Stimulated activated CD8-positive, alpha-beta memory T cell treated with anti-CD3 and anti-CD28 coated beads, Interleukin-15, amount 100 ng/mL, for 1 hour (primary cell): ENCODE data around the gene BAIAP2.
"Not testable (repeated sequence)": the region's sequence is repeated elsewhere in the genome, so short reads cannot be mapped to it uniquely, and the experiment has no call there.

Experiments used
- DNase-seq: peaks from one replicate; pipeline ENCODE4 v3.0.0-alpha.2; 2020; ENCODE audit warnings: low read depth

Gene BAIAP2

DNA sequence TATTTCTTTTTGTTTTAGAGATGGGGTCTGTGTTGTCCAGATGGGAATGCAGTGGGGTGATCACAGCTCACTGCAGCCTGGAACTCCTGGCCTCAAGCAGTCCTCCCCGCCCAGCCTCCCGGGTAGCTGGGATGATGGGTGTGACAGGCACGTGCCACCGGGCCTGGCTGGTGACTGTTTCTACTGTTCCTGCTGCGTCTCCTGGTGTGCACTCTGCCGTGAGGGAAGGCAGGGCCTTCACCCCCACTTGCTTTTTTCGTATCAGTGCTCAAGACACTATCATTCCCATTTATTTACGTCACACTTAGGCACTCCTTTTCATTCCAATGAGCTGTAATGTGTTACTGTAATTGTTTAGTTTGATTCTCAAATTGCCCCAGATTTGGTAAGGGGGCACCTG is 105.1 kb downstream of the BAIAP2 start:
- DNase-seq, result no peak

DNA sequence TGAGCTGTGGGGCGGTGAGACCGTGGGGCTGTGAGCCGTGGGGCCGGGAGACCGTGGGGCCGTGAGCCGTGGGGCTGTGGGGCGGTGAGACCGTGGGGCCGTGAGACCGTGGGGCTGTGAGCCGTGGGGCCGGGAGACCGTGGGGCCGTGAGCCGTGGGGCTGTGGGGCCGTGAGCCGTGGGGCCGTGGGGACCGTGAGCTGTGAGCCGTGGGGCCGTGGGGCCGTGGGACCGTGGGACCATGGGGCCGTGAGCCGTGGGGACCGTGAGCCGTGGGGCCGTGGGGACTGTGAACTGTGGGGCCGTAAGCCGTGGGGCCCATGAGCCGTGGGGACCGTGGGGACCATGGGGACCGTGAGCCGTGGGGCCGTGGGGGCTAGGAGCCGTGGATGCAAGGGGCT is 105.7 kb downstream of the BAIAP2 start:
- no peak for DNase-seq

DNA sequence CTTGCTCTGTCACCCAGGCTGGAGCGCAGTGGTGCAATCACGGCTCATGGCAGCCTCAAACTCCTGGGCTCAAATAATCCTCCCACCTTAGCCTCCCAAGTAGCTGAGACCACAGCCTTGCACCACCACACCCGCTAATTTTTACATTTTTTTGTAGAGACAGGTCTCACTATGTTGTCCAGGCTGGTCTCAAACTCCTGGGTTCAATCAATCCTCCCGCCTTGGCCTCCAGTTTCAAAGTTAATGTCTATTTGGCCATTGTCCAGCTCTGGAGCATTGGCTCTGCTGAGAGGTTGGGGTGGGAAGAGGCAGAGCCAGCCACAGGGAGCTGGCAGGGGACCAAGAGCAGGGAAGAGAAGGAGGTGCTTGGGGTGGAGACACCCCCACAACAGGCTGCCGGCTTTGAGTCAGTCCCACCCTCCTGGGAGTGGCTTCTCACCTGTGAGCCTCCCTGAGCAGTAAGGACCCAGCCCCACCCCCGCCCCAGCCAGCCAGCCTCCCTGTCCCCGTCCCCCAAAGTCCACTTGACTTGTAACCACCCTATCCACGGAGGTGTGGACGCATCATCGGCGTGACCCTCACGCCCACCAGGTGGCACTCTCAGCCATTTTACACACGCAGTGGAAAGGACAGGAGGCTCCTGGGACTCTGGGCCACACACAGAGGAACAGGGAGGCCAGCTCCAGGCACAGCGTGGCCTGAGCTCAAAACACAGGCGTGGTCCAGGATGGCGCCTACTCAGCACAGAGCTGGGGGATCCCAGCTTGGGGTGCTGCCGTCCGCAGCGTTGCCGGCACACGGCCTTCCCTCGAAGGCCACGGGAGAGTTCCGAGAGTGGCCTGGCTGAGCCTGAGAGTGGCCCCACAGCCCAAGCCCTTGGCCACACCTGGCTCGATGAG is 107.6 kb downstream of the BAIAP2 start:
- DNase-seq, result peak; percentile 27

DNA sequence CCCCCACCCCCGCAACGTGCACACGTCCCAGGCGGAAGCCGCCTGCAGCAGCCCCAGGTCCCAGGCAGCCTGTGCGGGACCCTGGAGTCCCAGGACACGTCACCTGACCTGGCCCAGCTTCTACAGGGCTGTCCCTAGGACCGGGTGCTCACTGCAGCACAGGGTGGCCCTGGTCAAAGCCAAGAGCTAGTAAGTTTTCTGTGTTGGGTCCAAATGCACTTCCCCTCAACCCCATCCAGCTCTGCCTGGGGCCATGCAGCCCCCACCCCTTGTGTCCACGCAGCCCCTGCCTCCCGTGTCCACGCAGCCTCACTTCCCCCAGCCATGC is 108.2 kb downstream of the BAIAP2 start:
- DNase-seq, result no peak

DNA sequence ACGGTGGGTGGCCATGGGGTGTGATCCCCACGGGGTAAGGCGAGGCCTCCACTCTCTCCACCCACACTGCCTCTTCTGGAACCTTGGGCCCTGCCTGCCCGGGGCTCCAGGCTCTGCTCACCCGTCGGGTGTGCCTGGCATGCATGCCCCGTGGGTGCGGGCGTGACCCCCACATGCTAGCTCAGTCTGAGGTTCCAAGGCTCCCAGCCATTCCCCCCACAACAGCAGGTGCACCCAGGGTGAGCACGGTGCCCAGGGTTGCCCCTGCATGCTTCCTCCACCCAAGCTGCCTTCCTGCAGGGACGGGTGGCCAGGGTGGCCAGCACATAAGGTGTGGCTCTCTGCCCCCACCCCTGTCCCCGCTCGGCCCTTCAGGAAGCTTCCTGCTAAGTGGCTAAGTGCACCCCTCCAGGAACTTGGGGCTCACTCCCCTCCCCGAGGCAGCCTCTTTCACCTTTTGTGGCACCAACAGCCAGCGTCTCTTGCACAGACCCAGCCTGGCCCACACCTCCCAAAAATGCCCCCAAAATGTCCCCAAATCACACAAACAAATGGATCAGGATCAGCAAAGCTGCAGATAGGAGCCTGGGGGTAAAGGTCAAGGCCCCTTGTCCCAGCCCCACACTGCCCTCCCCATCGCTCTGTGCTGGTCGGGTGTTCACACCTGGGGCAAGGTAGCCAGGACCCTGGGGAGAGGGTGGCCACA is 108.9 kb downstream of the BAIAP2 start:
- no peak for DNase-seq

DNA sequence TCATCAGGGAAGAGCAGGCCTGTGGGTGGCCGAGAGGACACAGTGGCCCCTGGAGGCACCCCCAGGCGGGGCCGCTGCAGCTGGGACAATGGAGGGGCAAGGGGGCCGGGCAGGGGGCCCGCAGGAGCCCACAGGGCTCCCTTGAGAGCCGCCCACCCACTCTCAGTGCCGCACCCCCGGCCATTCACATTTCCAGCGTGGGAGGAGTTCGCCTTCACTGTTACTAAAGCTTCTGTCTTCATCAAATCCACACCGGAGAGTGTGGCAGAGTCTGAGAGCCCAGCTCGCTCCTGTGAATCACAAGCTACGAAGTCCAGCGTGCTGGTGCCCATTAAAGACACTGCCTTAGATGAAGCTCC is 109.5 kb downstream of the BAIAP2 start:
- no peak for DNase-seq

DNA sequence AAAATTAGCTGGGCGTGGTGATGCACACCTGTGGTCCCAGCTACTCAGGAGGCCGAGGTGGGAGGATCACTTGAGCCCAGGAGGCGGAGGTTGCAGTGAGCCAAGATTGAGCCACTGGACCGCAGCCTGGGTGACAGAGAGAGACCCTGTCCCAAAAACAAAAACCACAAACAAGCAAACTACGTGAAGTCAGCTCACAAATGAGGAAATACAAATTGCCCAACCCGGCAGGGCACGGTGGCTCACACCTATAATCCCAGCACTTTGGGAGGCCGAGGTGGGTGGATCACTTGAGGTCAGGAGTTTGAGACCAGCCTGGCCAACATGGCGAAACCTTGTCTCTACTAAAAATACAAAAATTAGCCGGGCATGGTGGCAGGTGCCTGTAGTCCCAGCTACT is 111.3 kb downstream of the BAIAP2 start:
- not testable (repeated sequence) for DNase-seq

DNA sequence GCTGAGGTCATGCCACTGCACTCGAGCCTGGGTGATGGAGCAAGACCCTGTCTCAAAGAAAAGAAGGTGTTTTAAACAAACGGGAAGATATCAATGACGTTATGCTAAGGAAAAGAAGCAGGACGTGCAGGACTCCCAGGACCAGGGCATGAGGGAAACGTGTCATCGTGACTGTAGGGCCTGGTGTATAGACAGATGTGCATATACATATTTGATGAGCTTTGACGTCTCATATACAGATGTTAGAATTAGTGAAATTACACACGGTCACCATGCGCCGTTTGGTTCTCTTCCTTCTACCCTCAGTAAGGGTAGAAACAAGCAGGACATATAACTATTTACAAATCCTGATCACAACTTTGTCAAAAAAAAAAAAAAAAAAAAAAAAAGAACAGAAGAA is 112.8 kb downstream of the BAIAP2 start:
- DNase-seq, result no peak

DNA sequence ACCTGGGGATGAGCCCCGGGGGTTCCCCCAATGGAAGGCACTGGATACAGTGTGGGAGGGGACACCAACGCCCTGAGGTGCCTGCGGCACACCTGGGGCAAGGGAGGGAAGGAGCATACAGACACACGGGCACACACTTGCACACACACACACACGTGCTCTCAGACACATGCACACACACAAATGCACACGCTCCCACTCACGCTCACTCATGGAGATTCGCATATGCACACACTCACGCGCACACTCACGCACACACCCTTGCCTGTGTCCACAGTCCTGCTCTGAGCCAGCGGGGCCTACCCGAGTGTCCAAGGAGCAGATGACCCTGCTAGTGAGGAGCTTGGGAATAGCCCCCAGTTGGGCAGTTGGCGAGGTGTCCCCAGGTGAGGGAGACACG is 113.6 kb downstream of the BAIAP2 start:
- no peak for DNase-seq

DNA sequence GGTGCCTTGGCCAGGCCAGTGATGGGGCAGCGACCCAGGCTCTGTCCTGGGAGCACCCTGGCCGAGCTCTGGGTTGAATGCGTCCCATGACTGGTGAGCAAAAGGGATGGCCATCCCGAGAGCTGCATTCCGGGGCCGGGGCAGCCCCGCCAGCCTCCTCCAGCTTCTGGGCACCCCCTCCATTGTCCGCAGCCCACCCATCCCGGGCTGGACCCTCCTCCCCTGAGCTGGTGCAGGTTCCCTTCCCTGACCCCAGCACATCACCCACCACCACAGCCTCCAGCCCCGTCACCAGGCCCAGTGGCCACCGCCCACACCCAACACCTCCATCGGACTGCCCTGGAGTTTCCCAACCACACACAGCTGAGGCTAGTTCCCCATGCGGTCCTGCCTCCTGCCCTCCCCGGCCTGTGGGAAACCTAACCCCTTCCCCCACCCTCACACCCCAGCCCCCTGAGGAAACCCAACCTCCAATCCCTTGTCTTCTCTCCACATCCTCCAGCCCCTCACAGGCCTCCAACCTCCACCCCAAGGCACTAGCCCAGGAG is 114.1 kb downstream of the BAIAP2 start:
- no peak for DNase-seq

DNA sequence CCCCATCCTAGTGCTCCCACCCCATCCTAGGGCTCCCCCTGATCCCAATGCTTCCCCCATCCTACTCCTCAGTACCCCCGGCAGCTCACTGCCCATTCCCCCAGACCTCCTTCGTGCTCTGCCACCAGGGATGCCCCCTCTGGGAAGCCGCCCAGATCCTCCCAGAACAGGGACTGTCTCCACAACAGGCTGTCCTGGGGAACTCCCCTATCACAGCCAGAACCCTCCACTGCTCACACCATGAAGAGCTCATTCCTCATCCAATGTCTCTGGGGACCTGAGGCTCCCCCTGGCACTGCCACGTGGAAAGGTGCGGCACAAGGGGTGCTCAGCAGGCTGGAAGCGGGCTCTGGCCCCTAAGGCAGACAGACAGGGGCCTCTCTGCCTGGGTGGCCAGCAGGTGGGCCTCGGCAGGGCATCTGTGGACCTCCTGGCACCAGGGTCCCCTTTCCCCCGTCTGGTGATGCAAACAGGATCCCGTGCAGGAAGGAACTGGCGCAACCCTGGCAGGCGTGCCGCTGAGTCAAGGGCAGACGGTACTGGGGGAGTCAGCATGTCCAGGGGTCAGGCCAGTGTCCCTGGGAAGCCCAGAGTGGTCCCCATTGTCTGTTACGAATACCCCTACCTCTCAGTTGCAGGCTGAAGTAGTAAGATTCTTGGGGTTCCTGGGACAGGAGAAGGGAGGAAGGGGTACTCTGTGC is 115.6 kb downstream of the BAIAP2 start:
- DNase-seq, result no peak

DNA sequence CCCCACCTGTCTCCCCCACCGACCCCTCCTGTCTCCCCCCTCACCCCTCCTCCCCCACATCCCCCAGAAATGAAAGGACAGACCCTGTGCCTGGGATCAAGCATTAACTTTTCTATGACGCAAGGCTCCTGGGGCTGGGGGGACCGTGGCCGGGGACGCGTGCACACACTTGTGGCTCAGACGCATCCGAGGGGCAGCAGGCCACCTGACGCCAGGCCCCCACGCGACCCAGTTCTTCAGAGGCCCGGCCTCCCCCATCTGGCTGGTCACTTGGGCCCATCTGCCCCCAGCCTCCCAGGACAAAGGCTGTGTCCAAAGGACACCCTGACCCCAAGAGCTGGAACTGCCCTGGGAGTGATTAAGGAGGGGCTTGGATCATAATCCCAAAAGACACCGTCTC is 116.3 kb downstream of the BAIAP2 start:
- DNase-seq, result no peak

DNA sequence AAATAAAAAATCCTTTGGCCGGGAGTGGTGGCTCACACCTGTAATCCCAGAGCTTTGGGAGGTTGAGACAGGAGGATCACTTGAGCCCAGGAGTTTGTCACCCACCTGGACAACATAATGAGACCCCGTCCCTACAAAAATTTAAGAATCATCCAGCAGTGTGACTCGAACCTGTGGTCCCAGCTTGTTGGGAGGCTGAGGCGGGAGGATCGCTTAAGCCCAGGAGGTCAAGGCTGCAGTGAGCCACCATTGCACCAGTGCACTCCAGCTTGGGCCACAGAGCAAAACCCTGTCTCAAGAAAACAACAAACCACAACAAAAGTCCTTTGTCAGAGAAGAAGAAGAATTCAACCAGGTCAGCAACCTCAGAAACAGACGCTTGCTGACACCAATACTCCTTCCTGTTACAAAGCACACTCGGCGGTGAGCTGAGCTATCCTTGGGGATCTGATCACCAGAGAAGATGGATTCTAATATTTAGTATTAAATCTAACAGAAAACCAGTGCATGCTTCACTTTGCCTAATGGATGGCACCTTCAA is 117.4 kb downstream of the BAIAP2 start:
- DNase-seq, result no peak

DNA sequence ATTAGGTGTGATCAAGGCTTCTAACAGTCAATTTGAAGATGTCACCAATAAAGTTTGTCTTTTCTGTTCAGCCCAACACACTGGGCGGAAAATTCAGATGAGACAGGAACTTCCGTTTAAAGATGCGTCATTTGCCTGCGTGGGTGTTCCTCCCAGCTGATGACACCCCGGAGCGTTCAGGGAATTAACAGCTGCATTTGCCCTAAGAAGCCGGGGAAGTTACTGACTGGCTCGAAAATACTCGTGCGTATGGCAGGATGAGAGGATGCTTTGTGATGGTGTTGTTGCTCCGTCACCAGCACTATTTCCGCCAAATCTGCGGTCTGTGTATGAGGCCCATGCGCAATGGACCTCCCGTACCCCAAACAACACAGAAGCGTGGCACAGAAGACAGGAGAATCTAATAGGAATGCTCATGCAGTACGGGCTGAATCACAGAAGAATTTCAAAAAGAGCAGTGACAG is 118.4 kb downstream of the BAIAP2 start:
- no peak for DNase-seq

DNA sequence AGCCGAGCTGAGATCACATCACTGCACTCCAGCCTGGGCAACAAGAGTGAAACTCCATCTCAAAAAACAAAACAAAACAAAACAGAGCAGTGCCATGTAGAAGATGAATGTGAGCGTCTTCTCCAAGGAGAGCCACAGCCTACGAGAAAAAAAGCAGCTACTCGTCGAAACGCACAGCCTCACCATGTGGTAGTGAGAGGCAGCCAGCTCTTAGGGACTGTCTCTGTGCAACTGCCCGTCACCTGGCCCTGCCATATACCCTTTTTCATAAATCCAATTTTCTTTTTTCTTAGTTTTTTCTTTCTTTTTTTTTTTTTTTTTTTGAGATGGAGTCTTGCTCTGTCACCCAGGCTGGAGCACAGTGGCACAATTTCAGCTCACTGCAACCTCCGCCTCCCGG is 119.1 kb downstream of the BAIAP2 start:
- not testable (repeated sequence) for DNase-seq

DNA sequence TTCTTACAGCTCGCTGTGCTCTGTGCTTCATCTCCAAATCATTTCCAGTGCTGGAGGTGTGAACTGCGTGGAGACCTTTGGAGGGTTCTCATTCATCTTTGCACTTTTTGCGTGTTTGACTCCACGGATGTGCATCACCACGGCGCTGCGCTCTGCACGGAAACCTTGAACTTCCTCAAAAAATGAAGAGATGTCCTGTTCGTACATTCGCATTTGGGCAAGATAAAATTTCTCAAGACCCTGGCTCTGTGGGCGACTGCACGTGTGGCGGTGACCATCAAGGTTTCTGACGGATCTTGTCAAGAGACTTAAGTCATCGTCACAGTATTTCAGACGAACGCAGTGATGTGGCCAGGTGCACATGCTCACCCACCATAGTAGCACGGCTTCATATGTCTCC is 120.0 kb downstream of the BAIAP2 start:
- no peak for DNase-seq

DNA sequence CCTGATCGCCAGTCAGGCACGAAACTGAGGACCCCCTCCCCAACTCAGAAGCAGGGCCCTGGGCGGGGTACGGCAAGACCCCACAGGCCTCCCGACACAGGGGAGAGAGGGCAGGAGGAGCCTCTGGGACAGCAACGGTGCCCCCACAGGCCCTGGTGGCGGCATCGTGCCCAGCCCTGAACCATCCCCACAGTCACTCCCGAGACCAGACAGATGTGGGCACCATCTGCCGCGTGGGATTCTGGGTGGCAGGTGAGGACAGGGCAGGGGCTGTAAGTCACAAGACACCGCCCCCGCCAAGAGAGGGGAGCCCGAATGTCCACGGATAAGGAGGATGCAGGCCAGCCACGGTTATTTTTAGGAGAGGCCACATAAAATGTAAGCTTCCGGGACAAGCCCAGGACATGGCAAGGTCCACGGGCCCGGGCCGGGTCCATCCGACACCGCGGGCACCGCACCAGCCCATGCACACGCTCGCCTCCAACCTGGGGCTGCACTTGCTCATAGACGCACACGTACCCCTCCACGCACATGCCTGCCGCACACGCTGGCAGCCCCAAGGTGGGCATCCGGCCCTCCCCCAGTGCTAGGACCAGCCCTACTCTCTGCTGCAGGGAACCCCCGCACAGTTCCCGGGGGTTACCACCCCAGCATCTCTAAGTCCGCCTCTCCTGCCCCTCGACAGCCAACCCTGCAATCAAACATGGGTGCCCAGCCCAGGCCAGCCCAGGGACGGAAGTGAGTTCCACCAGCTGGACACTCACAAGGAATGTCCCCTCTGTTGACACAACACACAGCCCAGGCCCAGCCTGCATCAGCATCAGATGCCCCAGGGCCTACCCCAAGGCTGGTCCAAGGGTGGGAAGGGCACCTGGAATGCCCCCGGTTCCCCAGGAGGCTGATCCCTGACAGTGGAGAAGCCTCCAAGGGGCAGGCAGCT is 122.2 kb downstream of the BAIAP2 start:
- DNase-seq, result no peak

DNA sequence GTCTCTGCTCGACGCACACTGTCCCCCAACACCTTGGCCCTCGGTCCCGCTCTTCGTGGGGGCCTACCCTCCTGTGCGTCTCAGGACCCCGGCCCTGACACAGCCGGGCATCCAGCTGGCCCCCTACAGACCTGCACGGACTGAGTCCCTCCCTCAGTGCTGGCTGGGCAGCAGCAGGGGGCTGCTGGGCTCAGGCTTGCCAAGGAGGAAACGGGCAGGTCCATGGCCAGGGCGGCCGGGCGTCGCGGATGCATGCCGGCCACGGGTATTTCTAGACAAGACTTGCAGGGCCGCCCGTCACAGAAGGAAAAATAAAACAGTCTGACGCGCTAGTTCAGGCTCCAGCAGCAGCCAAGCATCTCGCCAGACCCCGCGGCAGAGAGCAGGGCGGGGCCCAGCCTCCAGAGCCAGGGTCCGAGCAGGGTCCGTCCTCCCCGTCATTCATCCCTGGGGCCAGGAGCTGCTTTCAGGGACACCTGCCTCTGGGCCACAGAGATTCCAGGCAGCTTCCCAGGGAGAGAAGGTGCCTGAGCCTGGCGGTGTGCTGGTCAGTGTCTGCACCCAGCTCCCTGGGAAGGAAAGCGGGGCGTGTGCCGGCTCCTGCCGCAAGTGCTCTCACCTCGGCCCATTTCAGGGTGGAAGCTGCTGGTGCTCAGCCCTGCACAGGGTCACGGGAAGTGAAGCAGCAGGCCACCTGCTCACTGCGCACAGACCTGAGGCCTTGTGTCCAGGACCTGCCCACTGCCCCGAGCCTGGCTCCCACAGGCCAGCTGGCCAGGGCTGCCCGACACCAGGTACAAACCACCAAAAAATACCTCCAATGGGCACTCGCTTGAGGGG is 123.1 kb downstream of the BAIAP2 start:
- DNase-seq, result no peak

DNA sequence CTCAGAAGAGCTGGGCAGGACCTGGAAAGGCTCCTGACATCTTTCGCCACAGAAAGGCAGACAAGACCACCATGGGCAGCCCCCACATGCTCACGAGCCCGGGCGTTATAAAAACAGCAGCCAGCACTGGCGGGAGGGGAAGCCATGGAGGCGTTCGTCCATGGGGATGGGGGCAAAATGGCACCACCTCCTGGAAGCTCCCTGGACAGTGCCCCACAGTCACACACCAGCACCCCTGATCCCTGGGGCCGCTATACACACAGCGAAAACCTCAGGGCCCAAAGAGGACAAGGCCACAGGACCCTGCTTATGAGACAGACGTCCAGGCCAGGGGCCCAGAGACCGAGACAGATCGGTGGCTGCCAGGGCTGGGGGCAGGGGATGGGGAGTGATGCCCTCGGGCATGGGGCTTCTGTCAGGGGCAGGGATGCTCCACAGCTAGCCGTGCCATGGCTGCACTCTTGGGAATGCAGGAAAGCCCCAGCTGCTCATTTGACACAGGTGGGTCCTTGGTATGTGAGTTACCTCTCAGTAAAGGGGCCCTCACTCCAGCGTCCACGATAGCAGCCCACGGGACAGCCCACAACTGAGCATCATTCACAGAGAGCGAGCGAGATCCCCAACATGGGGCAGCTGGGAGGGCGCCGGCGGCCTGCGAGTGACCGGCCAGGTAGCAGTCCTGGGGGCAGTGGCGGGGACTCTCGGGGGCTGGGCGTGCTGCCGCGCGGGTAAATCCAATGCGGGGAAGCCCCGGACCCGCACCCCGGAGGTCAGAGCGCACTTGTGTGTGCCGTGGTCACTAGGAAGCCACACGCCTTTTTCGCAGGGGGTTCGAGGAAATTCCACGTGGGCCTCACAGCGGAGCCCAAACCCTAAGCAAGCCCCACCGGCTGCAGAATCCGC is 124.0 kb downstream of the BAIAP2 start:
- no peak for DNase-seq
